ENCODE data around the gene KLF13.

KLF13 gene

GRCh38 chr15:31409171-31409570 lies 82.5 kb downstream of the KLF13 start:
- Histone ChIP-seq H3K9me2 (replicated peaks; ENCODE audit: insufficient read depth, low read length) (no peaks in the 10 kb centered on the region), H3K36me3 (replicated peaks; ENCODE audit: insufficient read depth, low read length) (no peaks in the 10 kb centered on the region), H2AFZ (ENCODE audit: low read length) (no peak overlapping the region), H3K9ac (ENCODE audit: low read length) (no peak overlapping the region), H4K20me1 (ENCODE audit: insufficient read depth, low read length) (no peaks in the 10 kb centered on the region), H3F3A (ENCODE audit: insufficient read depth, low read length) (peaks cover 8% of the 10 kb centered on the region), H3K4me3 (ENCODE audit: low read length) (no peak overlapping the region), H3K27me3 (replicated peaks; ENCODE audit: insufficient read depth, low read length) (peaks cover 35% of the 10 kb centered on the region), H3K27ac (ENCODE audit: low read length) (no peak overlapping the region), H3K4me2 (ENCODE audit: low read depth, low read length) (no peak overlapping the region), H3K4me1 (ENCODE audit: low read length) (peaks cover 18% of the 10 kb centered on the region), H3K79me2 (ENCODE audit: low read length) (no peaks in the 10 kb centered on the region), H3K9me3 (replicated peaks; ENCODE audit: insufficient read depth, low read length) (no peaks in the 10 kb centered on the region)
- TF ChIP-seq EZH2phosphoT487 (IDR thresholded peaks at IDR 0.05; ENCODE audit: low read length) (no peak), EZH2 (optimal IDR thresholded peaks at IDR 0.05; ENCODE audit: low read depth, low read length) (no peak), CTCF (IDR thresholded peaks at IDR 0.05; ENCODE audit: low read length) (no peak)
- DNase-seq = no peak

DNA sequence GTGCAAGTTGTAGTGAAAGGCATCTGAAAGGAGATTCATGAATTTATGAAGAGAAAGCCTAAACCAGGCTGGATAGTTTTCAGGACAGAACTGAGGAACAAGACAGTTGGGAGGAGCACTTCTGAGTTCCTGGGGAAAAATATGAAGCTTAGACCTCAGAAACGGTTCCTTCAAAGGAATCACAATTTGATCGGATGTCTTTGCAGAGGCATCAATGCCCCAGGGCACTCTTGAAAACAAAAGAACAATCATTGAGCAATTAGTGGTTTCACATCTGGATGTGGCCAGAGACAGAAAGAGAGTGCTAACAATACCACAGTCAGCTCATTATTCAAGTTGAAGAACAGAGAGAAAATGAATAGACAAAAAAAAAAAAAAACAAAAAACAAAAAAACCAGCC lies 86.2 kb downstream of the KLF13 start:
- Histone ChIP-seq H3K9me2 (replicated peaks; ENCODE audit: insufficient read depth, low read length) (no peaks in the 10 kb centered on the region), H3K27me3 (replicated peaks; ENCODE audit: insufficient read depth, low read length) (peaks cover 48% of the 10 kb centered on the region), H4K20me1 (ENCODE audit: insufficient read depth, low read length) (no peaks in the 10 kb centered on the region), H3F3A (ENCODE audit: insufficient read depth, low read length) (peaks cover 3% of the 10 kb centered on the region), H3K79me2 (ENCODE audit: low read length) (no peaks in the 10 kb centered on the region), H3K9me3 (replicated peaks; ENCODE audit: insufficient read depth, low read length) (no peaks in the 10 kb centered on the region), H3K36me3 (replicated peaks; ENCODE audit: insufficient read depth, low read length) (no peaks in the 10 kb centered on the region), H3K4me2 (ENCODE audit: low read depth, low read length) (peak overlapping the region; percentile 30; the same call in 1 of the 2 replicates), H3K4me3 (ENCODE audit: low read length) (no peak overlapping the region), H2AFZ (ENCODE audit: low read length) (no peak overlapping the region), H3K4me1 (ENCODE audit: low read length) (peaks cover 7% of the 10 kb centered on the region), H3K9ac (ENCODE audit: low read length) (no peak overlapping the region), H3K27ac (ENCODE audit: low read length) (no peak overlapping the region)
- DNase-seq = peak; percentile 66
- TF ChIP-seq EZH2 (optimal IDR thresholded peaks at IDR 0.05; ENCODE audit: low read depth, low read length) (no peak), EZH2phosphoT487 (IDR thresholded peaks at IDR 0.05; ENCODE audit: low read length) (0 out of 2 replicates have a peak, but pooled peaks have one; percentile 57)

DNA sequence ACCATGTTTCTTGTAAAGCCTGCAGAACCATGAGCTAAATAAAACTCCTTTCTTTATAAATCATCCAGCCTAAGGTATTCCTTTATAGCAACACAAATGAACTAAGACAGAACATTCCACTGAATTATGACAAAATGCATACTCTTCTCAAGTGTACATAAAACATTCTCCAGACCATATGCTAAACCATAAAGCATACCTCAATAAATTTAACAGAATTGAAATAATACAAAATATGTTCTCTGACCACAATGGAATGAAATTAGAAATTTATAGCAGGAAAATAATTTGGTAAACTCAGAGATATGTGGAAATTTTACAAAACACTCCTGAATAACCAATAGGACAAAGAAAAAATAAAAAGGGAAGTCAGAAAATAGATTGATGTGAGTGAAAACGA lies 88.6 kb downstream of the KLF13 start:
- no peak overlapping the region for H3K4me2 ChIP-seq (ENCODE audit: low read depth, low read length)
- H3K36me3 ChIP-seq (replicated peaks; ENCODE audit: insufficient read depth, low read length) = no peaks in the 10 kb centered on the region
- peaks cover 7% of the 10 kb centered on the region for H3K4me1 ChIP-seq (ENCODE audit: low read length)
- H2AFZ ChIP-seq (ENCODE audit: low read length) = no peak overlapping the region
- TF ChIP-seq EZH2phosphoT487 (IDR thresholded peaks at IDR 0.05; ENCODE audit: low read length) (no peak), CTCF (IDR thresholded peaks at IDR 0.05; ENCODE audit: low read length) (no peak), EZH2 (optimal IDR thresholded peaks at IDR 0.05; ENCODE audit: low read depth, low read length) (no peak)
- H3K9me2 ChIP-seq (replicated peaks; ENCODE audit: insufficient read depth, low read length) = no peaks in the 10 kb centered on the region
- no peaks in the 10 kb centered on the region for H3K9me3 ChIP-seq (replicated peaks; ENCODE audit: insufficient read depth, low read length)
- no peaks in the 10 kb centered on the region for H3K79me2 ChIP-seq (ENCODE audit: low read length)
- peaks cover 48% of the 10 kb centered on the region for H3K27me3 ChIP-seq (replicated peaks; ENCODE audit: insufficient read depth, low read length)
- H4K20me1 ChIP-seq (ENCODE audit: insufficient read depth, low read length) = no peaks in the 10 kb centered on the region
- H3K4me3 ChIP-seq (ENCODE audit: low read length) = no peak overlapping the region
- no peak for DNase-seq
- no peak overlapping the region for H3K9ac ChIP-seq (ENCODE audit: low read length)
- peaks cover 3% of the 10 kb centered on the region for H3F3A ChIP-seq (ENCODE audit: insufficient read depth, low read length)
- H3K27ac ChIP-seq (ENCODE audit: low read length) = no peak overlapping the region

DNA sequence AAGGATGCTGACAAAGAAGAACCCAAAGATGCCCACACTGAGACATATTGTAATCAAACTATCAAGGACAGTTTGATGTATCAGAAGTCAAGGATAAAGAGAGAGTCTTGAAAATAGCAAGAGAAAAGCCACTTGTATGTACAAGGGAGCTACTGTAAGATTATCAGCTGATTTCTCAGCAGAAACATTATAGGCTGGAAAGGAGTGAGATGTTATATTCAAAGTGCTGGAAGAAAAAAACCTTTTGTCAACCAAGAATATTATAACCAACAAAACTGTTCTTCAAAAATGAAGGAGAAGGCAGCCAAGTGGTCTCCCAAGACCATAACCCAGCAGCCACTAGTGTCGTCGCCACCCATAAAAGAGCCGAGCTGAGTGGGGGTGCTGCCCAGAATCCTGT lies 93.2 kb downstream of the KLF13 start:
- Histone ChIP-seq H3K4me1 (ENCODE audit: low read length) (no peaks in the 10 kb centered on the region), H3K79me2 (ENCODE audit: low read length) (no peaks in the 10 kb centered on the region), H3K4me2 (ENCODE audit: low read depth, low read length) (no peak overlapping the region), H3K27me3 (replicated peaks; ENCODE audit: insufficient read depth, low read length) (peaks cover 6% of the 10 kb centered on the region; the same call in 1 of the 2 replicates), H2AFZ (ENCODE audit: low read length) (no peak overlapping the region), H3K4me3 (ENCODE audit: low read length) (no peak overlapping the region), H4K20me1 (ENCODE audit: insufficient read depth, low read length) (no peaks in the 10 kb centered on the region), H3K27ac (ENCODE audit: low read length) (no peak overlapping the region), H3F3A (ENCODE audit: insufficient read depth, low read length) (no peaks in the 10 kb centered on the region), H3K9me3 (replicated peaks; ENCODE audit: insufficient read depth, low read length) (no peaks in the 10 kb centered on the region), H3K36me3 (replicated peaks; ENCODE audit: insufficient read depth, low read length) (no peaks in the 10 kb centered on the region), H3K9me2 (replicated peaks; ENCODE audit: insufficient read depth, low read length) (no peaks in the 10 kb centered on the region), H3K9ac (ENCODE audit: low read length) (no peak overlapping the region)
- no peak for DNase-seq
- no peak for TF ChIP-seq CTCF (IDR thresholded peaks at IDR 0.05; ENCODE audit: low read length)
- no peak for TF ChIP-seq EZH2phosphoT487 (IDR thresholded peaks at IDR 0.05; ENCODE audit: low read length)
- no peak for TF ChIP-seq EZH2 (optimal IDR thresholded peaks at IDR 0.05; ENCODE audit: low read depth, low read length)
